HFFc6 (cell line): ENCODE results near the gene TMEM245. TPM values are rescaled to one million over a fixed set of nuclear protein-coding genes. Genes with fewer than 3 reads are reported as not detected.

Source experiments
- DNase-seq: peaks from one replicate; pipeline ENCODE4 v3.0.0-alpha.2; 2018
- H3K27ac Mint-ChIP-seq: 2 replicates; pipeline ENCODE4 v1.8.0; 2020; ENCODE audit warnings: mild to moderate bottlenecking, mixed read lengths
- H3K27me3 Mint-ChIP-seq: 2 replicates; pipeline ENCODE4 v1.8.0; 2021; ENCODE audit warnings: mild to moderate bottlenecking, moderate library complexity, mixed read lengths; ENCODE audit not compliant: insufficient read depth
- H3K36me3 Mint-ChIP-seq: 2 replicates; pipeline ENCODE4 v1.8.0; 2021; ENCODE audit warnings: low read depth, mixed read lengths
- H3K4me1 Mint-ChIP-seq: 2 replicates; pipeline ENCODE4 v1.8.0; 2020; ENCODE audit warnings: low read depth, mixed read lengths
- H3K4me3 Mint-ChIP-seq: 2 replicates; pipeline ENCODE4 v1.8.0; 2020; ENCODE audit warnings: mild to moderate bottlenecking, moderate library complexity, mixed read lengths
- H3K9me3 Mint-ChIP-seq: 2 replicates; pipeline ENCODE4 v1.8.0; 2020; ENCODE audit warnings: mild to moderate bottlenecking, mixed read lengths
- total RNA-seq, 6 experiments: library from RNA; stranded (reverse); fragmentation: NEBNext Ultra II Directional; extraction: Animal tissue kit (Norgen Biotek cat#: 25700); gene quantifications; 2 replicates in 1 of 6; 3 replicates in 5 of 6; pipeline ENCODE4 v1.2.3, GENCODE V29; 2021
- TF ChIP-seq, protein P1 (sequence below): fragments of 200-600 bp; sonication (generic); IDR thresholded peaks from 2 replicates; pipeline ENCODE4 v1.5.0; 2021; ENCODE audit warnings: antibody characterized with exemption, mild to moderate bottlenecking

Gene TMEM245
- total RNA-seq, 6 experiments from 2014 or later = 52.1 to 61.8 (median 57.4) TPM

GRCh38 chr9:109110329-109111021 lies 9.3 kb downstream of the TMEM245 start:
- H3K4me3 Mint-ChIP-seq = peak overlapping the region; percentile 86

GRCh38 chr9:109109967-109110328 lies 9.8 kb downstream of the TMEM245 start:
- Mint-ChIP-seq H3K27ac (peak overlapping the region; percentile 79), H3K27me3 (no peaks in the 10 kb centered on the region), H3K4me3 (peak overlapping the region; percentile 86), H3K9me3 (no peaks in the 10 kb centered on the region), H3K4me1 (peaks cover 86% of the 10 kb centered on the region), H3K36me3 (peaks cover 2% of the 10 kb centered on the region)
- TF ChIP-seq, protein P1, sequence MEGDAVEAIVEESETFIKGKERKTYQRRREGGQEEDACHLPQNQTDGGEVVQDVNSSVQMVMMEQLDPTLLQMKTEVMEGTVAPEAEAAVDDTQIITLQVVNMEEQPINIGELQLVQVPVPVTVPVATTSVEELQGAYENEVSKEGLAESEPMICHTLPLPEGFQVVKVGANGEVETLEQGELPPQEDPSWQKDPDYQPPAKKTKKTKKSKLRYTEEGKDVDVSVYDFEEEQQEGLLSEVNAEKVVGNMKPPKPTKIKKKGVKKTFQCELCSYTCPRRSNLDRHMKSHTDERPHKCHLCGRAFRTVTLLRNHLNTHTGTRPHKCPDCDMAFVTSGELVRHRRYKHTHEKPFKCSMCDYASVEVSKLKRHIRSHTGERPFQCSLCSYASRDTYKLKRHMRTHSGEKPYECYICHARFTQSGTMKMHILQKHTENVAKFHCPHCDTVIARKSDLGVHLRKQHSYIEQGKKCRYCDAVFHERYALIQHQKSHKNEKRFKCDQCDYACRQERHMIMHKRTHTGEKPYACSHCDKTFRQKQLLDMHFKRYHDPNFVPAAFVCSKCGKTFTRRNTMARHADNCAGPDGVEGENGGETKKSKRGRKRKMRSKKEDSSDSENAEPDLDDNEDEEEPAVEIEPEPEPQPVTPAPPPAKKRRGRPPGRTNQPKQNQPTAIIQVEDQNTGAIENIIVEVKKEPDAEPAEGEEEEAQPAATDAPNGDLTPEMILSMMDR = no peak
- DNase-seq = peak; percentile 20

More at GRCh38 chr9:109110329-109111021, 9.3 kb downstream of the TMEM245 start:
- Mint-ChIP-seq H3K4me1 (peaks cover 91% of the 10 kb centered on the region), H3K27me3 (no peaks in the 10 kb centered on the region), H3K27ac (peak overlapping the region; percentile 79), H3K36me3 (no peaks in the 10 kb centered on the region), H3K9me3 (no peaks in the 10 kb centered on the region)
- DNase-seq = peak; percentile 53
- TF ChIP-seq, protein P1 = no peak

GRCh38 chr9:109108318-109108717 lies 11.4 kb downstream of the TMEM245 start:
- Mint-ChIP-seq H3K4me3 (peak overlapping the region; percentile 86), H3K4me1 (peaks cover 73% of the 10 kb centered on the region), H3K36me3 (peaks cover 13% of the 10 kb centered on the region), H3K27ac (peak overlapping the region; percentile 96), H3K9me3 (no peaks in the 10 kb centered on the region), H3K27me3 (no peaks in the 10 kb centered on the region)
- DNase-seq = peak; percentile 36
- TF ChIP-seq, protein P1 = no peak

- Mint-ChIP-seq H3K36me3 (peaks cover 20% of the 10 kb centered on the region), H3K27ac (peak overlapping the region; percentile 96), H3K4me1 (peaks cover 73% of the 10 kb centered on the region), H3K9me3 (0 out of 2 replicates have a peak, but pooled peaks cover 4% of the 10 kb centered on the region), H3K4me3 (peak overlapping the region; percentile 86), H3K27me3 (no peaks in the 10 kb centered on the region)
- TF ChIP-seq, protein P1 = no peak
- peak; percentile 82 for DNase-seq
Measured at GRCh38 chr9:109107402-109108240, 12.1 kb downstream of the TMEM245 start.

- TF ChIP-seq, protein P1 = no peak
Measured at GRCh38 chr9:109101810-109102209, 17.9 kb downstream of the TMEM245 start.

More at GRCh38 chr9:109101810-109102209, 17.9 kb downstream of the TMEM245 start:
- peaks cover 68% of the 10 kb centered on the region for H3K4me1 Mint-ChIP-seq
- H3K27me3 Mint-ChIP-seq = no peaks in the 10 kb centered on the region
- H3K9me3 Mint-ChIP-seq = 0 out of 2 replicates have a peak, but pooled peaks cover 4% of the 10 kb centered on the region
- DNase-seq = peak; percentile 40
- H3K27ac Mint-ChIP-seq = peak overlapping the region; percentile 67
- peak overlapping the region; percentile 31 for H3K4me3 Mint-ChIP-seq
- peaks cover 27% of the 10 kb centered on the region for H3K36me3 Mint-ChIP-seq
